H1 (cell line): ENCODE measurements around the gene TEX22. TPM values are rescaled to one million over a fixed set of nuclear protein-coding genes. Genes with fewer than 3 reads are reported as not detected.

Experiments used
- CTCF ChIA-PET: fragments of 300-600 bp; sonication (Branson Sonifier 250); formaldehyde crosslinking; loops from one replicate; lab custom pipeline; 2021; ENCODE audit not compliant: partially characterized antibody; lab: Charles Lee
- POLR2A ChIA-PET: fragments of 300-600 bp; sonication (Branson Sonifier 250); formaldehyde crosslinking; loops from one replicate; lab custom pipeline; 2021; ENCODE audit warnings: inconsistent platforms; ENCODE audit not compliant: partially characterized antibody; lab: Charles Lee
- DNase-seq, 2 experiments: peaks; one replicate each; pipeline versions ENCODE4 v3.0.0 to v3.0.0-alpha.2; 2010 to 2022; ENCODE audit warnings: low spot score in 2 of 2, low read depth in 1 of 2, mixed read lengths in 1 of 2
- FAIRE-seq: peaks from 2 replicates; lab custom pipeline; 2011; peaks lifted over from hg19 to GRCh38; lab: Jason Lieb, UNC
- H2AFZ ChIP-seq: 2 replicates; pipeline ENCODE4 v1.8.1; 2012; ENCODE audit warnings: low read length, inconsistent platforms
- H2AK5ac ChIP-seq: 2 replicates; pipeline ENCODE4 v1.6.1; 2013; ENCODE audit warnings: low read depth, low read length
- H2BK120ac ChIP-seq: replicated peaks from 2 replicates; pipeline ENCODE3; 2013; ENCODE audit warnings: low read depth, low read length, inconsistent platforms
- H2BK12ac ChIP-seq: 2 replicates; pipeline ENCODE4 v1.6.1; 2013; ENCODE audit warnings: low read depth, low read length
- H2BK15ac ChIP-seq: 2 replicates; pipeline ENCODE4 v1.6.1; 2013; ENCODE audit warnings: low read length
- H2BK20ac ChIP-seq: 2 replicates; pipeline ENCODE4 v1.6.1; 2013; ENCODE audit warnings: low read length
- H2BK5ac ChIP-seq: 2 replicates; pipeline ENCODE4 v1.6.1; 2013; ENCODE audit warnings: low read depth, low read length
- H3K14ac ChIP-seq: 2 replicates; pipeline ENCODE4 v1.6.1; 2013; ENCODE audit warnings: inconsistent platforms; ENCODE audit not compliant: insufficient read length
- H3K18ac ChIP-seq: 2 replicates; pipeline ENCODE4 v1.6.1; 2013; ENCODE audit warnings: low read length; ENCODE audit errors: extremely low read depth
- H3K23ac ChIP-seq: 2 replicates; pipeline ENCODE4 v1.6.1; 2013; ENCODE audit warnings: inconsistent platforms; ENCODE audit not compliant: insufficient read length
- H3K23me2 ChIP-seq: 2 replicates; pipeline ENCODE4 v1.6.1; 2013; ENCODE audit warnings: low read depth, low read length
- H3K27ac ChIP-seq: 2 replicates; pipeline ENCODE4 v1.6.1; 2011; ENCODE audit warnings: low read depth, low read length, inconsistent platforms
- H3K27me3 ChIP-seq, 4 experiments: replicated peaks in 1 of 4; 1 replicate in 1 of 4; 2 replicates in 3 of 4; pipeline versions ENCODE4 v1.6.1 to v1.8.1; 2011 to 2013; ENCODE audit warnings: low read length in 3 of 4, mild to moderate bottlenecking in 3 of 4, inconsistent platforms in 2 of 4, mixed read lengths in 2 of 4, moderate library complexity in 1 of 4; ENCODE audit not compliant: control insufficient read depth in 3 of 4, insufficient read depth in 3 of 4; ENCODE audit errors: extremely low read depth in 1 of 4
- H3K36me3 ChIP-seq, 4 experiments: 2 replicates each; pipeline versions ENCODE4 v1.6.1 to v1.8.1; 2011 to 2013; ENCODE audit warnings: mild to moderate bottlenecking in 4 of 4, low read length in 3 of 4, moderate library complexity in 2 of 4, control low read depth in 1 of 4, inconsistent platforms in 1 of 4; ENCODE audit not compliant: insufficient read depth in 4 of 4, control insufficient read depth in 2 of 4
- H3K4ac ChIP-seq: replicated peaks from 2 replicates; pipeline ENCODE3; 2013; ENCODE audit warnings: low read length, low read depth, mixed read lengths, inconsistent platforms; ENCODE audit not compliant: insufficient read length
- H3K4me1 ChIP-seq, 4 experiments: replicated peaks in 1 of 4; 1 replicate in 1 of 4; 2 replicates in 3 of 4; pipeline versions ENCODE4 v1.6.1 to v1.8.1; 2011 to 2013; ENCODE audit warnings: low read length in 3 of 4, inconsistent platforms in 2 of 4, mixed read lengths in 1 of 4; ENCODE audit not compliant: insufficient read depth in 4 of 4, control insufficient read depth in 3 of 4
- H3K4me2 ChIP-seq, 2 experiments: 2 replicates each; pipeline versions ENCODE4 v1.6.1 to v1.8.1; 2011 to 2013; ENCODE audit warnings: low read depth in 2 of 2, low read length in 2 of 2, control low read depth in 1 of 2, inconsistent platforms in 1 of 2, mild to moderate bottlenecking in 1 of 2; ENCODE audit not compliant: insufficient read depth in 1 of 2
- H3K4me3 ChIP-seq, 4 experiments: fragments of 200-600, 300-600 bp in 1 of 4; sonication (generic), shearing (Covaris generic), sonication (Bioruptor Twin) in 1 of 4; 2 replicates each; pipeline versions ENCODE4 v1.5.1 to v1.8.1; 2011 to 2016; ENCODE audit warnings: low read length in 4 of 4, low read depth in 3 of 4, control low read depth in 2 of 4, inconsistent platforms in 2 of 4, mild to moderate bottlenecking in 2 of 4, mixed read lengths in 1 of 4, moderate library complexity in 1 of 4; ENCODE audit not compliant: insufficient read depth in 2 of 4; ENCODE audit errors: extremely low read depth in 1 of 4
- H3K56ac ChIP-seq: replicated peaks from 2 replicates; pipeline ENCODE3; 2013; ENCODE audit warnings: low read depth, mild to moderate bottlenecking, mixed read lengths, low read length, inconsistent platforms; ENCODE audit not compliant: insufficient read length
- H3K79me1 ChIP-seq: 2 replicates; pipeline ENCODE4 v1.6.1; 2013; ENCODE audit warnings: low read depth, low read length, control low read depth
- H3K79me2 ChIP-seq, 2 experiments: 2 replicates each; pipeline versions ENCODE4 v1.6.1 to v1.8.1; 2012 to 2013; ENCODE audit warnings: low read length in 2 of 2, mild to moderate bottlenecking in 2 of 2, inconsistent platforms in 1 of 2; ENCODE audit not compliant: insufficient read depth in 2 of 2, control insufficient read depth in 1 of 2
- H3K9ac ChIP-seq, 4 experiments: replicated peaks in 1 of 4; 1 replicate in 1 of 4; 2 replicates in 3 of 4; pipeline versions ENCODE4 v1.6.1 to v1.8.1; 2011 to 2013; ENCODE audit warnings: low read depth in 3 of 4, low read length in 3 of 4, control low read depth in 2 of 4, mild to moderate bottlenecking in 2 of 4, moderate library complexity in 2 of 4, inconsistent platforms in 1 of 4; ENCODE audit errors: extremely low read depth in 1 of 4
- H3K9me3 ChIP-seq, 2 experiments: 2 replicates each; pipeline versions ENCODE4 v1.6.1 to v1.8.1; 2012 to 2013; ENCODE audit warnings: mild to moderate bottlenecking in 2 of 2, moderate library complexity in 2 of 2, control low read depth in 1 of 2, inconsistent platforms in 1 of 2, low read depth in 1 of 2, low read length in 1 of 2, mixed read lengths in 1 of 2; ENCODE audit not compliant: insufficient read depth in 2 of 2
- H4K20me1 ChIP-seq, 2 experiments: replicated peaks in 1 of 2; 2 replicates each; pipeline versions ENCODE3 to v1.8.1; 2011 to 2013; ENCODE audit warnings: inconsistent platforms in 2 of 2, low read length in 2 of 2, mild to moderate bottlenecking in 1 of 2; ENCODE audit not compliant: insufficient read depth in 2 of 2, control insufficient read depth in 1 of 2
- H4K5ac ChIP-seq: 2 replicates; pipeline ENCODE4 v1.6.1; 2013; ENCODE audit warnings: low read length, low read depth, mixed read lengths, inconsistent platforms; ENCODE audit not compliant: insufficient read length
- H4K8ac ChIP-seq: 2 replicates; pipeline ENCODE4 v1.8.0; 2013; ENCODE audit warnings: mild to moderate bottlenecking, moderate library complexity, low read length, inconsistent platforms; ENCODE audit not compliant: insufficient read depth; ENCODE audit errors: extremely low read depth
- H4K91ac ChIP-seq: replicated peaks from 2 replicates; pipeline ENCODE3; 2013; ENCODE audit warnings: low read length, mixed read lengths, inconsistent platforms; ENCODE audit not compliant: insufficient read length
- ASH2L ChIP-seq: fragments of 200-600, 300-600 bp; sonication (generic); IDR thresholded peaks from one replicate; pipeline ENCODE4 v1.7.1; 2017; ENCODE audit warnings: low read length
- CTCF ChIP-seq, 3 experiments: IDR thresholded peaks; 1 replicate in 2 of 3; 2 replicates in 1 of 3; pipeline versions ENCODE4 v1.5.1 to v1.6.1; 2011; ENCODE audit warnings: low read length in 3 of 3, mild to moderate bottlenecking in 3 of 3, inconsistent platforms in 2 of 3, low read depth in 1 of 3, moderate library complexity in 1 of 3; ENCODE audit not compliant: insufficient read depth in 1 of 3; ENCODE audit errors: control extremely low read depth in 1 of 3
- GABPA ChIP-seq: IDR thresholded peaks from 2 replicates; pipeline ENCODE4 v1.6.1; 2011; ENCODE audit warnings: mild to moderate bottlenecking, low read length, moderate library complexity, borderline replicate concordance; ENCODE audit not compliant: insufficient read depth
- POLR2A ChIP-seq, 2 experiments: IDR thresholded peaks; 1 replicate in 1 of 2; 2 replicates in 1 of 2; pipeline ENCODE4 v1.6.1; 2011; ENCODE audit warnings: low read depth in 2 of 2, low read length in 2 of 2, mild to moderate bottlenecking in 2 of 2; ENCODE audit errors: control extremely low read depth in 1 of 2
- RAD21 ChIP-seq, 2 experiments: IDR thresholded peaks in 1 of 2; conservative IDR thresholded peaks in 1 of 2; 2 replicates each; pipeline ENCODE4 v1.6.1; 2011; ENCODE audit warnings: low read depth in 2 of 2, low read length in 2 of 2, improper control_type of control experiment in 1 of 2, inconsistent platforms in 1 of 2, mild to moderate bottlenecking in 1 of 2, moderate library complexity in 1 of 2
- SIX5 ChIP-seq: IDR thresholded peaks from 2 replicates; pipeline ENCODE4 v1.6.1; 2011; ENCODE audit warnings: mild to moderate bottlenecking, low read depth, low read length
- ZNF274 ChIP-seq: IDR thresholded peaks from 2 replicates; pipeline ENCODE4 v1.7.0; 2012; ENCODE audit warnings: low read length, borderline replicate concordance; ENCODE audit errors: extremely low read depth
- WGBS, 2 experiments: shearing (Covaris generic) in 1 of 2; methylation state at CpG; one replicate each; pipeline versions ENCODE4 v1.1.6 to v1.1.7; 2013 to 2015; ENCODE audit warnings: low lambda C conversion rate in 2 of 2, mixed read lengths in 2 of 2, inconsistent platforms in 1 of 2, low coverage in 1 of 2, missing lambda C conversion rate in 1 of 2; ENCODE audit not compliant: insufficient replicate concordance in 2 of 2, insufficient coverage in 1 of 2, insufficient read length in 1 of 2; ENCODE audit errors: extremely low coverage in 1 of 2, missing lambda C conversion rate in 1 of 2; 5-methylcytosine and 5-hydroxymethylcytosine counted together
- polyA plus RNA-seq, 7 experiments: library from polyadenylated mRNA; depleted of rRNA in 3 of 7; stranded (reverse) in 5 of 7; unstranded in 2 of 7; fragments of >200 nt in 5 of 7; fragments of 200-250 nt in 2 of 7; gene quantifications; 1 replicate in 5 of 7; 2 replicates in 1 of 7; 4 replicates in 1 of 7; pipeline versions ENCODE4 v1.2.1 to v1.2.3, GENCODE V29; 2011 to 2013; ENCODE audit warnings: missing spikeins in 2 of 7, mixed read lengths in 2 of 7
- total RNA-seq: library from RNA; stranded (reverse); fragmentation: NEBNext Ultra II Directional; extraction: Animal tissue kit (Norgen Biotek cat#: 25700); gene quantifications from 2 replicates; pipeline ENCODE4 v1.2.1, GENCODE V29; 2021

TEX22 gene
- total and polyA plus RNA-seq, 2 of the 8 experiments (the other 6 are each of a cell fraction or from before 2014, with no cell fraction given), result 0.24 to 0.39 TPM

- peak overlapping the region; percentile 39; the same call in 1 of the 2 replicates for H2BK12ac ChIP-seq
- H3K79me1 ChIP-seq, result 0 out of 2 replicates have a peak, but pooled peaks cover 5% of the 10 kb centered on the region
- peak overlapping the region; percentile 31; the same call in 1 of the 2 replicates for H4K8ac ChIP-seq
- H3K4me2 ChIP-seq, result peak overlapping the region; percentile 66 to 69
- H2BK15ac ChIP-seq, result no peak overlapping the region
- no peak overlapping the region for H3K4ac ChIP-seq
- DNase-seq (peak in 1 of 2 experiments; percentile 85), FAIRE-seq (no peak)
- POLR2A ChIA-PET, result interaction anchor here (0.7 to 1.3 kb wide), 2 partner anchors 21 to 57 kb away, joined by 3 to 4 read pairs; no protein-coding TSS in a partner anchor
- H3K27me3 ChIP-seq, result peaks cover 8 to 47% (median 42%) of the 10 kb centered on the region in 4 experiments
- H3K23ac ChIP-seq, result no peak overlapping the region
- H2AK5ac ChIP-seq, result no peak overlapping the region; the same call in 1 of the 2 replicates
- no peak overlapping the region for H2BK5ac ChIP-seq
- peaks cover 0 to 8% of the 10 kb centered on the region in 2 experiments for H4K20me1 ChIP-seq
- 9% methylated on average over 36 of the region's 79 CpGs; no CpG with 5 or more reads in 1 of the 2 experiments for WGBS, 2 experiments
- peak overlapping the region; percentile 60 for H3K18ac ChIP-seq
- H3K4me1 ChIP-seq, result peaks cover 0 to 18% (median 14%) of the 10 kb centered on the region in 4 experiments; a peak in 6 of 7 replicates
- no peak overlapping the region for H3K14ac ChIP-seq
- H4K91ac ChIP-seq, result no peak overlapping the region
- no peak overlapping the region for H3K27ac ChIP-seq
- H3K9ac ChIP-seq, result peak overlapping the region in 2 of 4 experiments; percentile 58 to 62; a peak in 4 of 7 replicates
- no peak overlapping the region for H2AFZ ChIP-seq
- H3K23me2 ChIP-seq, result peaks cover 14% of the 10 kb centered on the region; the same call in 1 of the 2 replicates
- H3K79me2 ChIP-seq, result peaks cover 0 to 6% of the 10 kb centered on the region in 2 experiments; a peak in 1 of 4 replicates
- no peak overlapping the region for H2BK20ac ChIP-seq
- H3K36me3 ChIP-seq, result no peaks in the 10 kb centered on the region; a peak in 1 of 8 replicates
- H2BK120ac ChIP-seq, result no peak overlapping the region
- CTCF ChIA-PET, result interaction anchor here (1.2 to 1.8 kb wide), 3 partner anchors 68 to 74 kb away, joined by 3 to 5 read pairs (median 3); no protein-coding TSS in a partner anchor
- no peak overlapping the region for H3K56ac ChIP-seq
- H3K4me3 ChIP-seq, result peak overlapping the region; percentile 36 to 68 (median 52)
- H4K5ac ChIP-seq, result peak overlapping the region; percentile 59
- no peaks in the 10 kb centered on the region for H3K9me3 ChIP-seq
- 0 out of 4 replicates have a peak, but pooled peaks of 1 of the 2 experiments have one; percentile 2 for TF ChIP-seq RAD21 (IDR thresholded peaks at IDR 0.05 in 1 of 2, conservative IDR thresholded peaks at IDR 0.05 in 1 of 2; ENCODE audit: low read depth in 2 of 2, low read length in 2 of 2)
- no peak for TF ChIP-seq ZNF274
- TF ChIP-seq GABPA, result no peak
- TF ChIP-seq POLR2A (IDR thresholded peaks at IDR 0.05; ENCODE audit: control extremely low read depth in 1 of 2, low read depth in 2 of 2, low read length in 2 of 2), result peak in 1 of 2 experiments; percentile 47; a peak in 1 of 3 replicates
- TF ChIP-seq SIX5, result peak; percentile 52
- TF ChIP-seq ASH2L, result peak; percentile 32
- peak in 2 of 3 experiments; percentile 41 to 42; a peak in 3 of 4 replicates for TF ChIP-seq CTCF (IDR thresholded peaks at IDR 0.05; ENCODE audit: control extremely low read depth in 1 of 3, insufficient read depth in 1 of 3, low read depth in 1 of 3, low read length in 3 of 3)
These were observed 16.4 kb downstream of the TEX22 start for GRCh38 chr14:105414456-105415371.
